Brain microvascular endothelial cell (primary cell): Measurements from ENCODE around the gene PAK4.

Source experiments
- DNase-seq: peaks from one replicate; pipeline ENCODE4 v3.0.0-alpha.2; 2020
- H3K27ac ChIP-seq: fragments of 250-450 bp; sonication (Bioruptor Pico); 2 replicates; pipeline ENCODE4 v1.5.1; 2020; ENCODE audit warnings: mild to moderate bottlenecking, moderate library complexity
- H3K27me3 ChIP-seq: fragments of 250-450 bp; sonication (Bioruptor Pico); replicated peaks from 2 replicates; pipeline ENCODE4 v1.5.1; 2020; ENCODE audit warnings: mild to moderate bottlenecking
- H3K36me3 ChIP-seq: fragments of 250-450 bp; sonication (Bioruptor Pico); replicated peaks from 2 replicates; pipeline ENCODE4 v1.5.1; 2020; ENCODE audit warnings: mild to moderate bottlenecking
- H3K4me3 ChIP-seq: 2 replicates; pipeline ENCODE4 v1.5.1; 2011; ENCODE audit warnings: low read depth, mild to moderate bottlenecking, control low read depth, low read length, moderate library complexity
- CTCF ChIP-seq: IDR thresholded peaks from 2 replicates; pipeline ENCODE4 v1.5.1; 2011; ENCODE audit warnings: low read depth, mild to moderate bottlenecking, moderate library complexity, low read length, control low read depth, inconsistent platforms; ENCODE audit errors: missing control alignments
- in situ Hi-C: cut with HindIII; loops from 2 replicates; pipeline ENCODE4 v1.10.0; 2017; ENCODE audit warnings: low sequenced_read_pairs, low pct_ligation_motif_present

PAK4 gene

GRCh38 chr19:39155114-39155700, 29.6 kb downstream of the PAK4 start:
- Histone ChIP-seq H3K36me3 (no peaks in the 10 kb centered on the region), H3K4me3 (no peak overlapping the region), H3K27ac (no peak overlapping the region), H3K27me3 (no peaks in the 10 kb centered on the region)
- DNase-seq = no peak
- in situ Hi-C loops = no loop called here
- TF ChIP-seq CTCF = no peak

DNA sequence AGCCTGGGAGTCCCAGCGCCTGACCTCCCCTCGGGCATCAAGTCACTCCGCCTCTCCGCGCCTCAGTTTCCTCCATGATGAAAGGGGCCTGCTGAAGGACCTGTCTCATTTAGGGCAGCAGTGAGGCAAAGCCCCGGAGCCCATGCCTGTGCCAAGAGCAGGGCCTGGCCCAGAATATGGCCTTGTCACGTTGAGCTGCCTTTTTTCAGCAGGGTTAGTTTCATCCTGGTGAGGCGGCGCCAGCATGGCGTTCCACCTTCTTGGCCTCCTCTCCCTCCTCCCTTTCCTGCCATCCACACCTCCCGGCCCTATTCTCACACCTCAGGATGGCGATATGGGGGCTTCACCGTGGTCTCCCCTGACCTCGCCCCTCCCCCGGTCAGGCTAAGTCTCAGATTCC, 30.2 kb downstream of the PAK4 start:
- TF ChIP-seq CTCF = no peak
- no peak overlapping the region for H3K4me3 ChIP-seq
- no peaks in the 10 kb centered on the region for H3K27me3 ChIP-seq
- no peak for DNase-seq
- no peak overlapping the region for H3K27ac ChIP-seq
- no peaks in the 10 kb centered on the region for H3K36me3 ChIP-seq
- in situ Hi-C loops = no loop called here

- no peaks in the 10 kb centered on the region for H3K36me3 ChIP-seq
- no peaks in the 10 kb centered on the region for H3K27me3 ChIP-seq
- in situ Hi-C loops = no loop called here
- peak; percentile 8 for DNase-seq
- H3K4me3 ChIP-seq = peak overlapping the region; percentile 37
- no peak overlapping the region for H3K27ac ChIP-seq
- no peak for TF ChIP-seq CTCF
Observed at GRCh38 chr19:39156326-39157230, 31.0 kb downstream of the PAK4 start.

GRCh38 chr19:39157275-39157996, 31.9 kb downstream of the PAK4 start:
- Histone ChIP-seq H3K4me3 (peak overlapping the region; percentile 29), H3K27me3 (no peaks in the 10 kb centered on the region), H3K27ac (no peak overlapping the region), H3K36me3 (no peaks in the 10 kb centered on the region)
- in situ Hi-C loops = no loop called here
- TF ChIP-seq CTCF = no peak
- peak; percentile 40 for DNase-seq

- no peak for TF ChIP-seq CTCF
- no peak for DNase-seq
- in situ Hi-C loops = no loop called here
- H3K4me3 ChIP-seq = peak overlapping the region; percentile 29
- no peaks in the 10 kb centered on the region for H3K27me3 ChIP-seq
- no peaks in the 10 kb centered on the region for H3K36me3 ChIP-seq
- H3K27ac ChIP-seq = no peak overlapping the region
Observed at GRCh38 chr19:39157997-39158389, 32.4 kb downstream of the PAK4 start.
